ENCODE measurements around the gene TLR10. TPM values are rescaled to one million over a fixed set of nuclear protein-coding genes. Genes with fewer than 3 reads are reported as not detected.
"Not testable (repeated sequence)": the region's sequence is repeated elsewhere in the genome, so short reads cannot be mapped to it uniquely, and the experiment has no call there.

TLR10 gene
- total RNA-seq, 3 donors from 2014 or later, result 0.13 to 0.22 TPM; not detected in 1

GRCh38 chr4:38807462-38807861, 24.7 kb upstream of the TLR10 start:
- peaks cover 35% of the 10 kb centered on the region for H3K4me1 Mint-ChIP-seq (ENCODE audit: low read depth)
- H3K9me3 Mint-ChIP-seq; H3K4me3 Mint-ChIP-seq; H3K27me3 Mint-ChIP-seq (ENCODE audit: low read depth); DNase-seq; ATAC-seq; H3K36me3 Mint-ChIP-seq (ENCODE audit: insufficient read depth): not testable (repeated sequence)

DNA sequence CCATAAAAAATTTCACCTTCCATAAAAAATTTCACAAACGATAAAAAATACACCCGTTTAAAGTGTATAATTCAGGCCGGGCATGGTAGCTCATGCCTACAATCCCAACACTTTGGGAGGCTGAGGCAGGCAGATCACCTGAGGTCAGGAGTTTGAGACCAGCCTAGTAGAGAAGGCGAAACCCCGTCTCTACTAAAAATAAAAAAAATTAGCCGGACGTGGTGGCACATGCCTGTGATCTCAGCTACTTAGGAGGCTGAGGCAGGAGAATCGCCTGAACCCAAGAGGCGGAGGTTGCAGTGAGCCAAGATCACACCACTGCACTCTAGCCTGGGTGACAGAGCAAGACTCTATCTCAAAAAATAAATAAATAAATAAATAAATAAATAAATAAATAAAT, 23.5 kb upstream of the TLR10 start:
- ATAC-seq; DNase-seq; H3K27me3 Mint-ChIP-seq (ENCODE audit: low read depth); H3K9me3 Mint-ChIP-seq: not testable (repeated sequence)
- peak overlapping the region; percentile 82 for H3K4me3 Mint-ChIP-seq
- H3K4me1 Mint-ChIP-seq (ENCODE audit: low read depth), result peaks cover 38% of the 10 kb centered on the region
- peaks cover 17% of the 10 kb centered on the region for H3K36me3 Mint-ChIP-seq (ENCODE audit: insufficient read depth)

- peaks cover 23% of the 10 kb centered on the region for H3K36me3 Mint-ChIP-seq (ENCODE audit: insufficient read depth)
- H3K4me1 Mint-ChIP-seq (ENCODE audit: low read depth), result peaks cover 41% of the 10 kb centered on the region
- ATAC-seq (no peak), DNase-seq (no peak)
- peaks cover 14% of the 10 kb centered on the region for H3K9me3 Mint-ChIP-seq
- H3K27me3 Mint-ChIP-seq (ENCODE audit: low read depth), result no peaks in the 10 kb centered on the region
- H3K4me3 Mint-ChIP-seq, result peak overlapping the region; percentile 82
Measured at GRCh38 chr4:38805530-38806145, 22.8 kb upstream of the TLR10 start.

- H3K36me3 Mint-ChIP-seq (ENCODE audit: insufficient read depth), result peaks cover 31% of the 10 kb centered on the region
- ATAC-seq (peak; percentile 64 to 82), DNase-seq (no peak)
- peaks cover 23% of the 10 kb centered on the region for H3K9me3 Mint-ChIP-seq
- no peaks in the 10 kb centered on the region for H3K27me3 Mint-ChIP-seq (ENCODE audit: low read depth)
- H3K4me3 Mint-ChIP-seq, result peak within 1 kb of the TSS; percentile 82
- peaks cover 43% of the 10 kb centered on the region for H3K4me1 Mint-ChIP-seq (ENCODE audit: low read depth)
Measured at GRCh38 chr4:38804654-38805295, 22.0 kb upstream of the TLR10 start, which contains the start of gene TLR1. TSS of gene TLR1 (minus strand) at chr4:38804791. CDS start at chr4:38798831, 5,960 bp downstream.

DNA sequence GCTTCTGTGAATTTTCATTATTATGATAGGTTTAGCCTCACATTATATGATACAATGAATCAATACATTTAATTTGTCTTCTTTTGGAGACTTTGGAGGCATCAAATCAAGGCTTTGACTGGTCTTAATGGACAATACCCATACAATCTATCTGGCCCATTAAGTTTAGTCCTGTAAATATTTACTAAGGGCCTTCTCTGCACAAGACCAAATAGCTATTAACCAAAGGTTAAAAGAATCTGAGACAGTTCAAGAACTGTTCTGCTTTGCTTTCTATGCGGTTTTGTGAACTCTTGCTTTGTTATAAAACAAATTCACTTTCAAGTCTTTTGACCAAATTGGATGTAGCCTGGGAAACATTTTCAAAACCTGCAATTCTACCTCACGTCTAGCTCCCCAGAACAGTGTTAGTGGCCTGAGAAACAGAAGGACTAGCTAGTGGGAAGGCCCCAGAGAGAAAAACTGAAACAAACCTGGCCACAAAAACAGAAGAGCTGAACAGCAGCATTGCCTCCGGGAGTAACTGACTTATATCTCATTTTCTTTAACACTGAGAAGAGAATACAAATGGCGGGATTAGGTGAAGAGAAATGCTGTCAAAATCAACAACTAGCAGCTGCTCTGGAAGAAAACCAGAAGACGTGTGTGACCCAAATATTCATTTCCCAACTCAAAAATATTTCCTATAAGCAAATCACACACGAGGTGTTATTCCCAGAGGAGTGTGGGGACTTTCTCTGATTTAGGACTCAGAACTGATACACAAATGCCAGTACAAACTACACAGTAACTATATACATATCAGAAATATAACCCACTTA, 21.3 kb upstream of the TLR10 start:
- DNase-seq (no peak), ATAC-seq (peak; percentile 70 to 90)
- Mint-ChIP-seq H3K9me3 (peaks cover 30% of the 10 kb centered on the region), H3K4me1 (ENCODE audit: low read depth) (peaks cover 43% of the 10 kb centered on the region), H3K36me3 (ENCODE audit: insufficient read depth) (peaks cover 39% of the 10 kb centered on the region), H3K27me3 (ENCODE audit: low read depth) (no peaks in the 10 kb centered on the region), H3K4me3 (peak overlapping the region; percentile 82)

- Mint-ChIP-seq H3K9me3 (peaks cover 35% of the 10 kb centered on the region), H3K36me3 (ENCODE audit: insufficient read depth) (peaks cover 51% of the 10 kb centered on the region), H3K4me1 (ENCODE audit: low read depth) (peaks cover 43% of the 10 kb centered on the region), H3K27me3 (ENCODE audit: low read depth) (no peaks in the 10 kb centered on the region), H3K4me3 (peak overlapping the region; percentile 42)
- ATAC-seq (no peak), DNase-seq (no peak)
Measured at GRCh38 chr4:38802561-38803355, 20.0 kb upstream of the TLR10 start.

- peaks cover 40% of the 10 kb centered on the region for H3K4me1 Mint-ChIP-seq (ENCODE audit: low read depth)
- H3K4me3 Mint-ChIP-seq, result no peak overlapping the region
- peaks cover 61% of the 10 kb centered on the region for H3K36me3 Mint-ChIP-seq (ENCODE audit: insufficient read depth)
- H3K27me3 Mint-ChIP-seq (ENCODE audit: low read depth), result no peaks in the 10 kb centered on the region
- DNase-seq (no peak), ATAC-seq (no peak)
- H3K9me3 Mint-ChIP-seq, result peaks cover 43% of the 10 kb centered on the region
Measured at GRCh38 chr4:38800961-38801450, 18.2 kb upstream of the TLR10 start.

- no peaks in the 10 kb centered on the region for H3K27me3 Mint-ChIP-seq (ENCODE audit: low read depth)
- peaks cover 34% of the 10 kb centered on the region for H3K4me1 Mint-ChIP-seq (ENCODE audit: low read depth)
- peaks cover 66% of the 10 kb centered on the region for H3K36me3 Mint-ChIP-seq (ENCODE audit: insufficient read depth)
- DNase-seq (no peak), ATAC-seq (no peak)
- H3K9me3 Mint-ChIP-seq, result peaks cover 46% of the 10 kb centered on the region
- no peak overlapping the region for H3K4me3 Mint-ChIP-seq
Measured at GRCh38 chr4:38800366-38800765, 17.6 kb upstream of the TLR10 start.

GRCh38 chr4:38795087-38795486, 12.3 kb upstream of the TLR10 start:
- peaks cover 56% of the 10 kb centered on the region for H3K9me3 Mint-ChIP-seq
- H3K4me1 Mint-ChIP-seq (ENCODE audit: low read depth), result peaks cover 6% of the 10 kb centered on the region
- no peaks in the 10 kb centered on the region for H3K27me3 Mint-ChIP-seq (ENCODE audit: low read depth)
- no peak overlapping the region for H3K4me3 Mint-ChIP-seq
- no peak for DNase-seq
- ATAC-seq, result no peak
- peaks cover 52% of the 10 kb centered on the region for H3K36me3 Mint-ChIP-seq (ENCODE audit: insufficient read depth)

DNA sequence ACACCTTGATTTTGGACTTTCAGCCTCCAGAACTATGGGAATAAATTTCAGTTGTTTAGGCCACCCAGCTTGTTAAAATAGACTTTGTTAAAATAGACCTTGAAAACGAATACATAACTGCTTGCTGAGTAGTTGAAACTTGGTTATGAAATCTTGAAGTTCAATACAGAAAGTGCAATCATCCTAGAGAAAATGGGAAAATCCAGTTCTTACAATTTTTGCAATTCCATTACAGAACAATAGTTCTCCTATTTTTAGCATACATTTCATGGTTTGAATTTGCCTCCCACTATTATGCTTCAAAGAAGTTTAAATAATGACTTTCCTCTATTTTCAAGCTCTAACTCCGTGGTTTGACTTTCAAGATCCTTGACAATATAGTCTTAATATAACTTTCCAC, 11.3 kb upstream of the TLR10 start:
- no peak for DNase-seq
- Mint-ChIP-seq H3K27me3 (ENCODE audit: low read depth) (no peaks in the 10 kb centered on the region), H3K4me1 (ENCODE audit: low read depth) (peaks cover 4% of the 10 kb centered on the region), H3K36me3 (ENCODE audit: insufficient read depth) (peaks cover 42% of the 10 kb centered on the region), H3K9me3 (peaks cover 52% of the 10 kb centered on the region), H3K4me3 (no peak overlapping the region)
- ATAC-seq, result no peak

- no peak overlapping the region for H3K4me3 Mint-ChIP-seq
- no peaks in the 10 kb centered on the region for H3K27me3 Mint-ChIP-seq (ENCODE audit: low read depth)
- DNase-seq (no peak), ATAC-seq (no peak)
- H3K36me3 Mint-ChIP-seq (ENCODE audit: insufficient read depth), result peaks cover 20% of the 10 kb centered on the region
- H3K9me3 Mint-ChIP-seq, result peaks cover 43% of the 10 kb centered on the region
- peaks cover 4% of the 10 kb centered on the region for H3K4me1 Mint-ChIP-seq (ENCODE audit: low read depth)
Measured at GRCh38 chr4:38791010-38791409, 8.2 kb upstream of the TLR10 start.

DNA sequence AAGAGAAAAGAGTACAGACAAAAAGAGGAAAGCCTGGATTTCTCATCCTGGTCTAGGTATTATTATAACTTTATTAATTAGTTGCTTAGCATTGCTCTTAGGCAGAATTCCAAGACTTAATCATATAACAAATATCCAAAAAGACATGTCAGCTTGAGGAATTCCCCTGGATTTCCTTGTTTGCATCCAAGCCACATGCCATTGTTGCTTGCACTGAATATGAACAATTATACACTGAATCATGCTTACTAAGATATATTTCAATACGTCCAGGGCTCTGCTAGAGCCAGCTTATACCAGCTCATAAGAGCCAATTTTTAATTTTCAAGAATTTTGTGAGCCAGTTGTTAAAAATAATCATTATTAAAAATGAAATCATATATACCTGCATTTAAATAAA, 5.5 kb upstream of the TLR10 start:
- ATAC-seq (no peak), DNase-seq (no peak)
- Mint-ChIP-seq H3K9me3 (peaks cover 20% of the 10 kb centered on the region), H3K4me3 (no peak overlapping the region), H3K27me3 (ENCODE audit: low read depth) (no peaks in the 10 kb centered on the region), H3K4me1 (ENCODE audit: low read depth) (peaks cover 4% of the 10 kb centered on the region), H3K36me3 (ENCODE audit: insufficient read depth) (peaks cover 6% of the 10 kb centered on the region)

DNA sequence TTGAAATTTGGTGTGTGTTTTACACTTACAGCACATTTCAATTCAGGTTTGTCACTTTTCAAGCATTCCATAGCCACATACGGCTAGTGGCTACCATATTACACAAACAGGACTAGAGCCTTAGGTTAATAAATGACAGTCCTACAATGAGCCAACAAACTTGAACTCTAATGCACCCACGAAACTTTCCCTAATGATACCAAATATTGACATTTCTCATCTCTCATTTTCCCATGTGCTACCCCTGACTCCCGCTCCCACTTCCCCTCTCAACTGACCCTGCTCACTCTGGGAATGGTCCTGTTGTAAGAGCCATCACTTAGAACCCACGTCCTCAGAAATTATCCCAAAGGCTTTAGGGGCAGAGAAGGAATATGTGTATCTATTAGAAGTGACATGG, 4.9 kb upstream of the TLR10 start:
- Mint-ChIP-seq H3K4me3 (no peak overlapping the region), H3K27me3 (ENCODE audit: low read depth) (peaks cover 2% of the 10 kb centered on the region), H3K4me1 (ENCODE audit: low read depth) (peaks cover 6% of the 10 kb centered on the region), H3K36me3 (ENCODE audit: insufficient read depth) (peaks cover 6% of the 10 kb centered on the region), H3K9me3 (peaks cover 19% of the 10 kb centered on the region)
- DNase-seq (no peak), ATAC-seq (no peak)

- Mint-ChIP-seq H3K27me3 (ENCODE audit: low read depth) (peaks cover 3% of the 10 kb centered on the region), H3K9me3 (peaks cover 11% of the 10 kb centered on the region), H3K4me1 (ENCODE audit: low read depth) (peaks cover 7% of the 10 kb centered on the region), H3K4me3 (peak overlapping the region; percentile 44), H3K36me3 (ENCODE audit: insufficient read depth) (no peaks in the 10 kb centered on the region)
- DNase-seq (no peak), ATAC-seq (no peak)
Measured at GRCh38 chr4:38785901-38786402, 3.2 kb upstream of the TLR10 start.
